ENCODE results near the gene KIRREL1. TPM values are rescaled to one million over a fixed set of nuclear protein-coding genes. Genes with fewer than 3 reads are reported as not detected.

The KIRREL1 gene
- total RNA-seq, 1 experiment from 2014 or later = 211 TPM

DNA sequence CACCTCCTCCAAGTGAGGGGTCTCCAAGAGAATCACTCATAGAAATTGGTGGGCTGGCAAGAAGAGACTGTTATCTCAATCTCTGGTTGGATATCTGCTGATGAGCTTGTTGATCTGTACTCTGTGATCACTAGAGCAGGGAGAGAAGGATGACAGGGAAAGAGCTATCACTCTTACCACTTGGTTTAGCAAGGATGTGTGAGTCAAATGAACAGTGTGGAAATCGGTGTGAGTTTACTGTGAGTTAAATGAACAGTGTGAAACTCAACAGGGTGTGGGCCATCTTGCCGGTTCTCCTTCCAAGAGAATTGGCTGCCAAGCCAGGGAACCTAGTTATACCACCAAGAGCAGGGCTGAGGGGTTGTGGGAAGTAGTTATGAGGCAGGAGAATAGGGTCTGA is 154.0 kb downstream of the KIRREL1 start:
- TF ChIP-seq, protein P1, sequence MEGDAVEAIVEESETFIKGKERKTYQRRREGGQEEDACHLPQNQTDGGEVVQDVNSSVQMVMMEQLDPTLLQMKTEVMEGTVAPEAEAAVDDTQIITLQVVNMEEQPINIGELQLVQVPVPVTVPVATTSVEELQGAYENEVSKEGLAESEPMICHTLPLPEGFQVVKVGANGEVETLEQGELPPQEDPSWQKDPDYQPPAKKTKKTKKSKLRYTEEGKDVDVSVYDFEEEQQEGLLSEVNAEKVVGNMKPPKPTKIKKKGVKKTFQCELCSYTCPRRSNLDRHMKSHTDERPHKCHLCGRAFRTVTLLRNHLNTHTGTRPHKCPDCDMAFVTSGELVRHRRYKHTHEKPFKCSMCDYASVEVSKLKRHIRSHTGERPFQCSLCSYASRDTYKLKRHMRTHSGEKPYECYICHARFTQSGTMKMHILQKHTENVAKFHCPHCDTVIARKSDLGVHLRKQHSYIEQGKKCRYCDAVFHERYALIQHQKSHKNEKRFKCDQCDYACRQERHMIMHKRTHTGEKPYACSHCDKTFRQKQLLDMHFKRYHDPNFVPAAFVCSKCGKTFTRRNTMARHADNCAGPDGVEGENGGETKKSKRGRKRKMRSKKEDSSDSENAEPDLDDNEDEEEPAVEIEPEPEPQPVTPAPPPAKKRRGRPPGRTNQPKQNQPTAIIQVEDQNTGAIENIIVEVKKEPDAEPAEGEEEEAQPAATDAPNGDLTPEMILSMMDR (conservative IDR thresholded peaks at IDR 0.05; ENCODE audit: low read depth, low read length) = no peak
- TF ChIP-seq EZH2 (IDR thresholded peaks at IDR 0.05; ENCODE audit: borderline replicate concordance, low read depth, low read length, poor library complexity, severe bottlenecking) = no peak
- Histone ChIP-seq H3K27ac (ENCODE audit: low read depth, low read length, poor library complexity, severe bottlenecking) (no peak overlapping the region), H3K4me1 (ENCODE audit: insufficient read depth, low read length, poor library complexity, severe bottlenecking) (peaks cover 3% of the 10 kb centered on the region), H3K9me3 (ENCODE audit: low read depth, low read length, poor library complexity, severe bottlenecking) (no peaks in the 10 kb centered on the region), H3K27me3 (replicated peaks; ENCODE audit: insufficient read depth, low read depth, low read length, poor library complexity) (no peaks in the 10 kb centered on the region), H3K4me3 (ENCODE audit: low read depth, low read length, poor library complexity, severe bottlenecking) (no peak overlapping the region), H3K36me3 (ENCODE audit: insufficient read depth, low read length, poor library complexity, severe bottlenecking) (no peaks in the 10 kb centered on the region)
- POLR2A ChIA-PET (ENCODE audit: low non-redundant PET) = interaction anchor here (0.7 kb wide), 1 partner anchor 16 kb away, joined by 3 read pairs; no protein-coding TSS in a partner anchor
- CTCF ChIA-PET = no interaction called here
- intact Hi-C loops (cut with micrococcal nuclease; ENCODE audit: unreplicated experiment) = no loop called here
- no TSS peak for BruUV-seq (replicated peaks)
- no peak for DNase-seq (ENCODE audit: low spot score)

DNA sequence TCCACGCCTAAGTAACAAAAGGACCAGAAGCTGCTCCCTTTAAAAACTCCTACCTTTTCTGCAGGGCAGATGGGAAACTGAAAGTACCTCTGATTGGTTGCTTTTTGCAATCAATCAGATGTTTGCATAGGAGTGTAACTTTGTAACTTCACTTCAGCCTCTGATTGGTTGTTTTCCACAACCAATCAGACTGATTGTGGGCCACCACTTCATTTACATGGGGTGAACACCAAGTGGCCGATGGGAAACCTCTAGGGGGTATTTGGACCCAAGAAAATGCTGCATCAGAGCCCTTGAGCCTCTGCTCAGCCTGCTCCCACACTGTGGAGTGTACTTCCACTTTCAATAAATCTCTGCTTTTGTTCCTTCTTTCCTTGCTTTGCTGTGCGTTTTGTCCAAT is 154.4 kb downstream of the KIRREL1 start:
- no peaks in the 10 kb centered on the region for H3K36me3 ChIP-seq (ENCODE audit: insufficient read depth, low read length, poor library complexity, severe bottlenecking)
- H3K27ac ChIP-seq (ENCODE audit: low read depth, low read length, poor library complexity, severe bottlenecking) = no peak overlapping the region
- H3K27me3 ChIP-seq (replicated peaks; ENCODE audit: insufficient read depth, low read depth, low read length, poor library complexity) = no peaks in the 10 kb centered on the region
- TF ChIP-seq EZH2 (IDR thresholded peaks at IDR 0.05; ENCODE audit: borderline replicate concordance, low read depth, low read length, poor library complexity, severe bottlenecking) = no peak
- TF ChIP-seq, protein P1 (conservative IDR thresholded peaks at IDR 0.05; ENCODE audit: low read depth, low read length) = no peak
- no TSS peak for BruUV-seq (replicated peaks)
- no peak for DNase-seq (ENCODE audit: low spot score)
- CTCF ChIA-PET = no interaction called here
- no peak overlapping the region for H3K4me3 ChIP-seq (ENCODE audit: low read depth, low read length, poor library complexity, severe bottlenecking)
- H3K4me1 ChIP-seq (ENCODE audit: insufficient read depth, low read length, poor library complexity, severe bottlenecking) = peaks cover 3% of the 10 kb centered on the region
- H3K9me3 ChIP-seq (ENCODE audit: low read depth, low read length, poor library complexity, severe bottlenecking) = no peaks in the 10 kb centered on the region
- POLR2A ChIA-PET (ENCODE audit: low non-redundant PET) = interaction anchor here (0.6 kb wide), 1 partner anchor 187 kb away, joined by 3 read pairs; no protein-coding TSS in a partner anchor
- intact Hi-C loops (cut with micrococcal nuclease; ENCODE audit: unreplicated experiment) = no loop called here

DNA sequence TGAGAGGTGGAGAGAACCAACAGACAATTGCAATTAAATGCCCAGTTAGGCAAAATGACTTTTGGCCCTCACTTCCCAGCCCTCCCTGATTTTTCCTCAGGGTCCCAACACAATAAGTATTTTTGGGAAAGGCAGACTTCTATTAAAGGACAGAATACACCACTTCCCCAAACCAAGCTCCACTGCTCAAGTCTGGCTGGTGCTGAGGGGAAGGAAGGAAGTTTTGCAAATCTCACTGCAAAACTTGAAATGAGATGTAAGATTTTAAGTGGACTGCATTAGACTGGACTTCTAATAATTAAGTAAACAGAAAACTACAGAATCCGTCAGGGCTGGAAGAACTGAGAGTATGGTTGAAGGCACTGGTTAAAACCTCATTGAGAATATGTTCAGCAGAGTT is 155.0 kb downstream of the KIRREL1 start:
- DNase-seq (ENCODE audit: low spot score) = no peak
- H3K27me3 ChIP-seq (replicated peaks; ENCODE audit: insufficient read depth, low read depth, low read length, poor library complexity) = no peaks in the 10 kb centered on the region
- H3K4me1 ChIP-seq (ENCODE audit: insufficient read depth, low read length, poor library complexity, severe bottlenecking) = peaks cover 3% of the 10 kb centered on the region
- H3K36me3 ChIP-seq (ENCODE audit: insufficient read depth, low read length, poor library complexity, severe bottlenecking) = no peaks in the 10 kb centered on the region
- no peaks in the 10 kb centered on the region for H3K9me3 ChIP-seq (ENCODE audit: low read depth, low read length, poor library complexity, severe bottlenecking)
- no peak overlapping the region for H3K4me3 ChIP-seq (ENCODE audit: low read depth, low read length, poor library complexity, severe bottlenecking)
- ChIA-PET POLR2A (ENCODE audit: low non-redundant PET) (interaction anchor here (0.6 kb wide), 1 partner anchor 187 kb away, joined by 3 read pairs; no protein-coding TSS in a partner anchor), CTCF (no interaction called here)
- no TSS peak for BruUV-seq (replicated peaks)
- TF ChIP-seq, protein P1 (conservative IDR thresholded peaks at IDR 0.05; ENCODE audit: low read depth, low read length) = no peak
- no peak overlapping the region for H3K27ac ChIP-seq (ENCODE audit: low read depth, low read length, poor library complexity, severe bottlenecking)
- intact Hi-C loops (cut with micrococcal nuclease; ENCODE audit: unreplicated experiment) = no loop called here
